ENCODE measurements around the gene ACOXL. TPM values are rescaled to one million over a fixed set of nuclear protein-coding genes. Genes with fewer than 3 reads are reported as not detected.

ACOXL gene
- total and polyA plus RNA-seq, 9 donors: 0.17 to 0.31 (median 0.23) TPM; not detected in 4

DNA sequence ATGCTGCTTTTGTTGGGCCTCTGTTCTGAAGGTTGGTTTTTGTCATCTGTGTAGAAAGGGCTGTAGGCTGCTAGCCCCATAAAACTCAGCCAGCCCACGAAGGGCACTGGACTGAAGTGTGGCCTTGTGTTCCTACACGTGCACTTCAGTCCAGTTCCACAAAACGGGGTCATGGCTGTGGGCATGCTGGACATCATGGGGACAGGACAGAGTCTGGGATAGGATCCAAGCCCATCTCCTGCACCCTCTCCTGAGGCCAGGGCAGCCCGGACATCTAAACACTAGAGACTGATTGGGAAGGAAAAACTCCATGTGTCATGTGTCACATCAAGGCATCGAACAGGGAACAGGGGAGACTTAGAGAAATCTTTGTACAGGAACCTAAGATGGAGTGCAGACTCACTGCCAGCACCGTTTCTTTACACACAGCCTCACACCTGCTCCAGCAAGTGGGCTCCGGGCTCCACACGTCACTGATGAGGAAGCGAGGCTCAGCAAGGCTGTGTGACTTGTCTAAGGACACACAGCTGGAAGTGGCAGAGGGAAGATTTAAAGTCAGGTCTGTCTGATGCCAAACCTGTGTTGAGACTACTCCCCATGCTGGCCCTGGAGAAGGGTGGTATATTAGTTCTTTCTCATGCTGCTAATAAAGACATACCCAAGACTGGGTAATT lies 313.5 kb downstream of the ACOXL start:
- Histone ChIP-seq H3K36me3 (no peaks in the 10 kb centered on the region), H3K4me1 (ENCODE audit: insufficient read depth) (no peaks in the 10 kb centered on the region), H3K27me3 (no peaks in the 10 kb centered on the region), H3K9me3 (no peaks in the 10 kb centered on the region), H3K27ac (no peak overlapping the region), H3K4me3 (no peak overlapping the region)
- WGBS, 3 donors: 76 to 90% (median 83%) methylated on average over 9 of the region's 9 CpGs
- TF ChIP-seq POLR2A (IDR thresholded peaks at IDR 0.05): no peak
- no peak for TF ChIP-seq EP300 (IDR thresholded peaks at IDR 0.05)
- TF ChIP-seq, protein P1, sequence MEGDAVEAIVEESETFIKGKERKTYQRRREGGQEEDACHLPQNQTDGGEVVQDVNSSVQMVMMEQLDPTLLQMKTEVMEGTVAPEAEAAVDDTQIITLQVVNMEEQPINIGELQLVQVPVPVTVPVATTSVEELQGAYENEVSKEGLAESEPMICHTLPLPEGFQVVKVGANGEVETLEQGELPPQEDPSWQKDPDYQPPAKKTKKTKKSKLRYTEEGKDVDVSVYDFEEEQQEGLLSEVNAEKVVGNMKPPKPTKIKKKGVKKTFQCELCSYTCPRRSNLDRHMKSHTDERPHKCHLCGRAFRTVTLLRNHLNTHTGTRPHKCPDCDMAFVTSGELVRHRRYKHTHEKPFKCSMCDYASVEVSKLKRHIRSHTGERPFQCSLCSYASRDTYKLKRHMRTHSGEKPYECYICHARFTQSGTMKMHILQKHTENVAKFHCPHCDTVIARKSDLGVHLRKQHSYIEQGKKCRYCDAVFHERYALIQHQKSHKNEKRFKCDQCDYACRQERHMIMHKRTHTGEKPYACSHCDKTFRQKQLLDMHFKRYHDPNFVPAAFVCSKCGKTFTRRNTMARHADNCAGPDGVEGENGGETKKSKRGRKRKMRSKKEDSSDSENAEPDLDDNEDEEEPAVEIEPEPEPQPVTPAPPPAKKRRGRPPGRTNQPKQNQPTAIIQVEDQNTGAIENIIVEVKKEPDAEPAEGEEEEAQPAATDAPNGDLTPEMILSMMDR (IDR thresholded peaks at IDR 0.05): no peak
- DNase-seq: no peak
- intact Hi-C loops (cut with DNase I): no loop called here

DNA sequence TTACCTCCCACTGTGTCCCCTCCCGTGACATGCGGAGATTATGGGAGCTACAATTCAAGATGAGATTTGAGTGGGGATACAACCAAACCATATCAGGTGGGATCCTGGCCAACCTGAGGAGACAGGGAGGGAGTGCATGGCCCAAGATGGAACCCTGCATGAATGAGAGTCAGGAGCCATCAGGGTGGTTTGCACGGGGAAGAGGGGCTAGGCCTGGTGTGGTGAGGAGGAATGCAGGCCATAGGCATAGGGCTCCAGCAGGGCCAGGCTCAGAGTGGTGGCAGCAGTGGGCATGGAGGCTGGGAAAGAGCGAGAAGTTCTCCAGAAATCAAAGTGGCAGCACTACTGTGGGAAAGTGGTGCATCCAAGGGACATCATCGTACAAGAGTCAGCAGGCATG lies 314.3 kb downstream of the ACOXL start:
- TF ChIP-seq POLR2A (IDR thresholded peaks at IDR 0.05) (no peak), EP300 (IDR thresholded peaks at IDR 0.05) (no peak)
- TF ChIP-seq, protein P1 (IDR thresholded peaks at IDR 0.05): no peak
- Histone ChIP-seq H3K36me3 (no peaks in the 10 kb centered on the region), H3K27me3 (no peaks in the 10 kb centered on the region), H3K4me1 (ENCODE audit: insufficient read depth) (no peaks in the 10 kb centered on the region), H3K9me3 (no peaks in the 10 kb centered on the region), H3K4me3 (no peak overlapping the region), H3K27ac (no peak overlapping the region)
- WGBS, 3 donors: 88 to 89% (median 89%) methylated on average over 5 of the region's 5 CpGs
- intact Hi-C loops (cut with DNase I): no loop called here
- DNase-seq: no peak

DNA sequence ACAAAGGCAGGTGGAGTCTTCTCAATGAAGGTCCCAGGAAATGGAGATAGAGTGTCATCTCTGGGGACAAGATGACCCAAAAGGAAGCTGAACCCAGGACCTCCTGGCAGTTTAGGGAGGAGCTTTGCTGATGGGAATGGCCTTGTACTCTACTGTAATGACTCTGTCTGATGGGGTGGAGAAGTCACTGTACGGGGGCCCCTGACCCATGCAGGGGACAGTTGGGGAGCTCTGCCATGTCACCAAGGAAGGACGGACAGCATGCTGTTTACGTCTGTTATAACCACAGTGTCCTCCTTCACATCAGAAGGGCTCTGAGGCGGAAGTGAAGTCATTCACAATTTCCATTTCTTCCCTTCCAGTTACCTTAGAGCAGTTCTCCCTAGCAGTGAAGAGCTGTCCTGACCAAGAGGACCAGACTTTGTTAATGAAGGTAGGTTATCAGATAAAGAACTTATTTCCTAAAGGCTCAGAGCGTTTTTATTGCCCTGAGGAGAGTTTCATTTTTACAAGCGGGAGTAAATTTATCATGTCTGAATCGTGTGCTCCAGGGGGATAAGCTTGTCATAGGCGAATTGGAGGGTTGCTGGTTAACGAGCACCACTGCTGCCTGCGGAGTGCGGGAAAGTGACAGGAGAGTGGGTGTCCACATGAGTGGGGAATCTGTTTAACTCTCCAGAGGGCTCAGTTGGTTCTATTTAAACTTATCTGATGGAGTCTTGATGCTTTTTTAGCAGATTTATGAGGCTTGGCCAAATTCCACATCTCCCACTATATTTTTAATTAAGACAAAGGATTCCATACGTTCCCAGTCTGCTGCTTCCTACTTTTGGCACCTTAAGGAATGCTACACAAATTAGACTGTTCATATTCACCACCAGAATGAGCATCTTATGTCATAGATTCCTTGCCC lies 316.7 kb downstream of the ACOXL start:
- H3K4me3 ChIP-seq: no peak overlapping the region
- 45 to 53% (median 52%) methylated on average over 12 of the region's 12 CpGs for WGBS, 3 donors
- intact Hi-C loops (cut with DNase I): no loop called here
- DNase-seq: no peak
- no peaks in the 10 kb centered on the region for H3K9me3 ChIP-seq
- H3K36me3 ChIP-seq: no peaks in the 10 kb centered on the region
- TF ChIP-seq, protein P1 (IDR thresholded peaks at IDR 0.05): no peak
- TF ChIP-seq EP300 (IDR thresholded peaks at IDR 0.05) (no peak), POLR2A (IDR thresholded peaks at IDR 0.05) (no peak)
- H3K27me3 ChIP-seq: no peaks in the 10 kb centered on the region
- no peak overlapping the region for H3K27ac ChIP-seq
- H3K4me1 ChIP-seq (ENCODE audit: insufficient read depth): no peaks in the 10 kb centered on the region

- Histone ChIP-seq H3K36me3 (no peaks in the 10 kb centered on the region), H3K27me3 (no peaks in the 10 kb centered on the region), H3K9me3 (no peaks in the 10 kb centered on the region), H3K4me3 (no peak overlapping the region), H3K27ac (no peak overlapping the region), H3K4me1 (ENCODE audit: insufficient read depth) (no peaks in the 10 kb centered on the region)
- 39 to 58% (median 50%) methylated on average over 8 of the region's 8 CpGs for WGBS, 3 donors
- TF ChIP-seq, protein P1 (IDR thresholded peaks at IDR 0.05): no peak
- TF ChIP-seq EP300 (IDR thresholded peaks at IDR 0.05): no peak
- TF ChIP-seq POLR2A (IDR thresholded peaks at IDR 0.05): no peak
- intact Hi-C loops (cut with DNase I): no loop called here
- no peak for DNase-seq
These were observed 317.6 kb downstream of the ACOXL start for GRCh38 chr2:111049792-111050640.

Measured in ovary (tissue), 9 donors.